Neural progenitor cell (in vitro differentiated cells): ENCODE measurements around the gene ARID3A. TPM values are rescaled to one million over a fixed set of nuclear protein-coding genes. Genes with fewer than 3 reads are reported as not detected.

ENCODE experiments used
- DNase-seq: peaks from one replicate; pipeline ENCODE4 v3.0.0-alpha.2; 2016; ENCODE audit warnings: low spot score
- H2AFZ ChIP-seq: fragments of 200-600 bp; sonication (generic); replicated peaks from 2 replicates; pipeline ENCODE4 v1.6.1; 2016; ENCODE audit warnings: antibody characterized with exemption
- H3F3A ChIP-seq: fragments of 200-600 bp; sonication (generic); 2 replicates; pipeline ENCODE4 v1.6.1; 2016; ENCODE audit warnings: antibody characterized with exemption, low read depth
- H3K27ac ChIP-seq: fragments of 200-600 bp; sonication (generic); 2 replicates; pipeline ENCODE4 v1.5.1; 2016; ENCODE audit warnings: mild to moderate bottlenecking
- H3K27me3 ChIP-seq: fragments of 200-600 bp; sonication (generic); 2 replicates; pipeline ENCODE4 v1.6.1; 2016; ENCODE audit warnings: mild to moderate bottlenecking, moderate library complexity
- H3K36me3 ChIP-seq: fragments of 200-600 bp; sonication (generic); 2 replicates; pipeline ENCODE4 v1.5.1; 2016
- H3K4me1 ChIP-seq: fragments of 200-600 bp; sonication (generic); 2 replicates; pipeline ENCODE4 v1.6.1; 2016; ENCODE audit warnings: mixed run types
- H3K4me2 ChIP-seq: fragments of 200-600 bp; sonication (generic); 2 replicates; pipeline ENCODE4 v1.6.1; 2016
- H3K4me3 ChIP-seq: fragments of 200-600 bp; sonication (generic); 2 replicates; pipeline ENCODE4 v1.5.1; 2016
- H3K79me2 ChIP-seq: fragments of 200-600 bp; sonication (generic); 2 replicates; pipeline ENCODE4 v1.6.1; 2016; ENCODE audit warnings: low read depth
- H3K9ac ChIP-seq: fragments of 200-600 bp; sonication (generic); 2 replicates; pipeline ENCODE4 v1.6.1; 2016
- H3K9me3 ChIP-seq: fragments of 200-600 bp; sonication (generic); 2 replicates; pipeline ENCODE4 v1.5.1; 2016; ENCODE audit warnings: low read depth
- H4K20me1 ChIP-seq: fragments of 200-600 bp; sonication (generic); 2 replicates; pipeline ENCODE4 v1.6.1; 2016; ENCODE audit warnings: low read depth
- H3K27ac Mint-ChIP-seq: 3 replicates; pipeline ENCODE4 v1.8.0; 2021; ENCODE audit warnings: mixed read lengths
- H3K27me3 Mint-ChIP-seq: 2 replicates; pipeline ENCODE4 v1.8.0; 2022; ENCODE audit warnings: low read depth, mild to moderate bottlenecking, inconsistent platforms, moderate library complexity, mixed read lengths; ENCODE audit not compliant: insufficient read depth
- H3K36me3 Mint-ChIP-seq: 3 replicates; pipeline ENCODE4 v1.8.0; 2021; ENCODE audit warnings: mixed read lengths
- H3K4me1 Mint-ChIP-seq: 3 replicates; pipeline ENCODE4 v1.8.0; 2021; ENCODE audit warnings: mixed read lengths
- H3K4me3 Mint-ChIP-seq: 3 replicates; pipeline ENCODE4 v1.8.0; 2021; ENCODE audit warnings: mild to moderate bottlenecking, moderate library complexity, mixed read lengths
- H3K9me3 Mint-ChIP-seq: 3 replicates; pipeline ENCODE4 v1.8.0; 2020; ENCODE audit warnings: mixed read lengths
- CTCF ChIP-seq: fragments of 200-600 bp; sonication (generic); IDR thresholded peaks from 2 replicates; pipeline ENCODE4 v1.5.1; 2017; ENCODE audit warnings: antibody characterized with exemption, mild to moderate bottlenecking
- EZH2 ChIP-seq: fragments of 200-600 bp; sonication (generic); IDR thresholded peaks from 2 replicates; pipeline ENCODE4 v1.6.1; 2017; ENCODE audit warnings: antibody characterized with exemption, mild to moderate bottlenecking, moderate library complexity
- EZH2phosphoT487 ChIP-seq: fragments of 200-600 bp; sonication (generic); IDR thresholded peaks from 2 replicates; pipeline ENCODE4 v1.6.1; 2017; ENCODE audit warnings: antibody characterized with exemption
- total RNA-seq: library from RNA; depleted of rRNA; stranded (reverse); fragments of >200 nt; gene quantifications from 2 replicates; pipeline ENCODE4 v1.2.3, GENCODE V29; 2015; ENCODE audit warnings: low replicate concordance

The ARID3A gene
- total RNA-seq, 1 donor from 2014 or later, result 25.5 TPM

DNA sequence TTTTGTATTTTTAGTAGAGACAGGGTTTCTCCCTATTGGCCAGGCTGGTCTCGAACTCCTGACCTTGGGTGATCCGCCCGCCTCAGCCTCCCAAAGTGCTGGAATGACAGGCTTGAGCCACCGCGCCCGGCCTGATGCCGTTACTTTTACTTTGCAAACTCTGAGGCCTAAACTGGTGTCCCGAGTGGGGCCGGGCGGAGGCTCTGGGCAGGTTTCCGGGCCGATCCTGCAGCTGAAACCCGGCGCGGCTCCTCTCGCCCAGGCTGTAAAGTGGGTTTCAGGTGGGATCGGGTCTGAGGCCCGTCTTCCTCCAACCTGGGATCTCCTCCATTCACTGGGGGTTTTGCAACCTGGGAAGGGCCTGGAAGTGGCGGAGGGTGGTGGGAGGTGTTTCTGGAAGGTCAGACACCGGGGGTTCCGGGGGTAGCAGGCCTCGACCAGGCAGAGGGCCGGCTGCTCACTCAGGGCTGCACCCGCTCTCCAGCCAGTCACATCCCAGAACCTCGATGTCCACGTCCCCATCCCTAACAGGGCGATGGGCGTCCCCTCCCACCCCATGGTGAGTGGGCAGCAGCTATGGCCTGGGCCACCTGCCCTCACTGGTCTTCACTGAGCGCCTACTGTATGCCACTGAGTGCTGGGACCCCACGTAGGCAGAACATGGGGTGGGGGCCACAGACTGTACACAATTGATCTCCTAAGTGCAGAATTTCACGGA lies 37.0 kb downstream of the ARID3A start:
- Mint-ChIP-seq H3K4me3 (no peak overlapping the region), H3K4me1 (peaks cover 18% of the 10 kb centered on the region), H3K9me3 (peaks cover 3% of the 10 kb centered on the region), H3K27me3 (peaks cover 5% of the 10 kb centered on the region), H3K36me3 (peaks cover 28% of the 10 kb centered on the region), H3K27ac (no peak overlapping the region)
- Histone ChIP-seq H3F3A (no peaks in the 10 kb centered on the region), H2AFZ (no peak overlapping the region), H3K27me3 (no peaks in the 10 kb centered on the region), H3K36me3 (peaks cover 9% of the 10 kb centered on the region), H3K4me1 (no peaks in the 10 kb centered on the region), H3K9ac (no peak overlapping the region), H3K9me3 (no peaks in the 10 kb centered on the region), H3K79me2 (peaks cover 27% of the 10 kb centered on the region), H3K4me2 (no peak overlapping the region), H4K20me1 (peaks cover 5% of the 10 kb centered on the region), H3K4me3 (no peak overlapping the region), H3K27ac (no peak overlapping the region)
- TF ChIP-seq EZH2, result no peak
- TF ChIP-seq EZH2phosphoT487, result no peak
- no peak for TF ChIP-seq CTCF
- DNase-seq, result no peak

GRCh38 chr19:963486-963951 lies 37.7 kb downstream of the ARID3A start:
- H3K9me3 ChIP-seq, result no peaks in the 10 kb centered on the region
- no peak for DNase-seq
- no peak overlapping the region for H3K9ac ChIP-seq
- H3K9me3 Mint-ChIP-seq, result peaks cover 3% of the 10 kb centered on the region
- peaks cover 5% of the 10 kb centered on the region for H4K20me1 ChIP-seq
- H3K27me3 ChIP-seq, result no peaks in the 10 kb centered on the region
- H3K4me1 ChIP-seq, result no peaks in the 10 kb centered on the region
- H3K36me3 Mint-ChIP-seq, result peaks cover 32% of the 10 kb centered on the region
- no peaks in the 10 kb centered on the region for H3F3A ChIP-seq
- no peak overlapping the region for H3K4me3 Mint-ChIP-seq
- H3K27me3 Mint-ChIP-seq, result peaks cover 7% of the 10 kb centered on the region
- H3K36me3 ChIP-seq, result peaks cover 12% of the 10 kb centered on the region
- H3K4me3 ChIP-seq, result no peak overlapping the region
- H3K79me2 ChIP-seq, result peaks cover 21% of the 10 kb centered on the region
- no peak overlapping the region for H3K27ac ChIP-seq
- no peak for TF ChIP-seq CTCF
- no peak for TF ChIP-seq EZH2phosphoT487
- no peak for TF ChIP-seq EZH2
- H2AFZ ChIP-seq, result no peak overlapping the region
- H3K4me2 ChIP-seq, result no peak overlapping the region
- peaks cover 18% of the 10 kb centered on the region for H3K4me1 Mint-ChIP-seq
- H3K27ac Mint-ChIP-seq, result no peak overlapping the region

DNA sequence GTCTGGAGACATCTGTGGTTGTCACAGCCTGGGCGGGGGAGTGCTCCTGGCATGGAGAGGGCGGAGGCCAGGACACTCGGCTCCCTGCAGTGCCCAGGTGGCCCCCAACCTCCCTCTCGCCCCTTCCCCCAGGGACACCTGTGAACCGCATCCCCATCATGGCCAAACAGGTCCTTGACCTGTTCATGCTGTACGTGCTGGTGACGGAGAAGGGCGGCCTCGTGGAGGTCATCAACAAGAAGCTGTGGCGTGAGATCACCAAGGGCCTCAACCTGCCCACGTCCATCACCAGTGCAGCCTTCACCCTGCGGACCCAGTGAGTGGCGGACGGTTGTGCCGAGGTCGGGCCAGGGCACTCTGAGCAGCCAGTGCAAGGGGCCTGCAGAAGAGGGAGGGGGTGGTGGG lies 38.3 kb downstream of the ARID3A start:
- no peak overlapping the region for H3K4me3 ChIP-seq
- TF ChIP-seq EZH2phosphoT487 (no peak), EZH2 (no peak), CTCF (no peak)
- DNase-seq, result no peak
- peaks cover 5% of the 10 kb centered on the region for H4K20me1 ChIP-seq
- H3K27ac ChIP-seq, result no peak overlapping the region
- Mint-ChIP-seq H3K4me3 (no peak overlapping the region), H3K4me1 (peaks cover 16% of the 10 kb centered on the region), H3K27me3 (peaks cover 7% of the 10 kb centered on the region), H3K9me3 (peaks cover 3% of the 10 kb centered on the region), H3K27ac (no peak overlapping the region), H3K36me3 (peaks cover 33% of the 10 kb centered on the region)
- no peak overlapping the region for H3K9ac ChIP-seq
- no peaks in the 10 kb centered on the region for H3K4me1 ChIP-seq
- peaks cover 4% of the 10 kb centered on the region for H3F3A ChIP-seq
- H3K36me3 ChIP-seq, result peaks cover 18% of the 10 kb centered on the region
- no peak overlapping the region for H2AFZ ChIP-seq
- H3K79me2 ChIP-seq, result peaks cover 17% of the 10 kb centered on the region
- H3K4me2 ChIP-seq, result no peak overlapping the region
- no peaks in the 10 kb centered on the region for H3K27me3 ChIP-seq
- H3K9me3 ChIP-seq, result no peaks in the 10 kb centered on the region
